Endothelial cell (in vitro differentiated cells): ENCODE measurements around the gene FBXO39. TPM values are rescaled to one million over a fixed set of nuclear protein-coding genes. Genes with fewer than 3 reads are reported as not detected.
A peak's percentile ranks its signal among the peaks of the same experiment; 100 is the strongest.

Experiments used
- DNase-seq: peaks from one replicate; pipeline ENCODE4 v3.0.0; 2021; ENCODE audit warnings: low spot score
- H3K27ac Mint-ChIP-seq: one replicate; pipeline ENCODE4 v1.8.0; 2021; ENCODE audit warnings: mixed read lengths, inconsistent platforms; ENCODE audit not compliant: unreplicated experiment
- H3K27me3 Mint-ChIP-seq: one replicate; pipeline ENCODE4 v1.8.0; 2021; ENCODE audit warnings: mild to moderate bottlenecking, moderate library complexity, mixed read lengths, inconsistent platforms; ENCODE audit not compliant: unreplicated experiment
- H3K36me3 Mint-ChIP-seq: one replicate; pipeline ENCODE4 v1.8.0; 2021; ENCODE audit warnings: mild to moderate bottlenecking, low read depth, mixed read lengths, inconsistent platforms; ENCODE audit not compliant: unreplicated experiment
- H3K4me1 Mint-ChIP-seq: one replicate; pipeline ENCODE4 v1.8.0; 2021; ENCODE audit warnings: mild to moderate bottlenecking, mixed read lengths, inconsistent platforms; ENCODE audit not compliant: unreplicated experiment
- H3K4me3 Mint-ChIP-seq: one replicate; pipeline ENCODE4 v1.8.0; 2021; ENCODE audit warnings: mild to moderate bottlenecking, mixed read lengths, inconsistent platforms; ENCODE audit not compliant: unreplicated experiment
- H3K9me3 Mint-ChIP-seq: one replicate; pipeline ENCODE4 v1.8.0; 2021; ENCODE audit warnings: mixed read lengths, inconsistent platforms; ENCODE audit not compliant: unreplicated experiment
- CTCF ChIP-seq: fragments of 200-600 bp; sonication (generic); IDR thresholded peaks from one replicate; pipeline ENCODE4 v1.5.0; 2021; ENCODE audit warnings: antibody characterized with exemption; ENCODE audit not compliant: unreplicated experiment
- total RNA-seq: library from RNA; stranded (reverse); fragmentation: NEBNext Ultra II Directional; extraction: Animal tissue kit (Norgen Biotek cat#: 25700); gene quantifications from one replicate; pipeline ENCODE4 v1.2.1, GENCODE V29; 2021; ENCODE audit not compliant: unreplicated experiment

FBXO39 gene
- total RNA-seq, 1 donor from 2014 or later = not detected

DNA sequence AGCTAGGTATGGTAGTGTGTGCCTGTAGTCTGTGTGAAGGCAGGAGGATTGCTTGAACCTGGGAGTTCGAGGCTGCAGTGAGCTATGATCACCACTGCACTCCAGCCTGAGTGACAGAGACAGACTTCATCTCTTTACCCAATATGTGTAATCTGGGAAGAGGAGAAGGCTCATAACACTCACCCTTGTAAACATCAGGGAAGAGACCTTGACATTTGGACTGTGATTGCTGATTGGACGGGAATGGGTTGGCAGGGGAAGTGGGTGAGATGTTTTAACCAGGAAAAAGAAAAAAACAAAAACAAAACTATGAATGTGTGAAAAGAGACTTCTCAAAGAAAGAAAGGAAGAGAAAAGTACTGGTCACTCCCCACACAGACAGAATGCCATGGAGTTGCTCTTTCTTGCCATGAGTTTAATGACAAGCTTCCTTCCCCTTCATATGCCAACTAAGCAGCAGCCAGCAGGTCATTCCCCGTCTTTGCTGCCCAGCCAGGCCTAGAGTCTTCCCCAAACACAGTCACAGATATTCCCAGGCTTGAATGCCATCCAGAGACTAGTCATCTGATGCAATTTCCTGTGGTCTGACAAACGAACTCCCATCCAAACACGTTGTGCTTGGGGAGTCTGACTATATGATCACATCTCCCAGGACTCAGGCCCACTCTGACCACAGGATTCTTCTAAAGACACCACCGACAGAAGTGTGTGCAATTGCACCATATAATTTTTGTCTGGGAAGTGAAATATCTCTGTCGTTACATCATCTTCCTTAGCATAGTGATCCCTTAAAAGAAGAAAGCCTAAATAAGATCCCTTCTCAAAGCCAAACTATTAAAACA, 23.7 kb upstream of the FBXO39 start:
- DNase-seq = no peak
- Mint-ChIP-seq H3K4me3 (peak overlapping the region; percentile 62), H3K27ac (peak overlapping the region; percentile 99), H3K27me3 (peaks cover 4% of the 10 kb centered on the region), H3K4me1 (peaks cover 40% of the 10 kb centered on the region), H3K9me3 (no peaks in the 10 kb centered on the region), H3K36me3 (no peaks in the 10 kb centered on the region)
- no peak for TF ChIP-seq CTCF

- Mint-ChIP-seq H3K9me3 (no peaks in the 10 kb centered on the region), H3K36me3 (no peaks in the 10 kb centered on the region), H3K4me3 (peak overlapping the region; percentile 62), H3K4me1 (peaks cover 44% of the 10 kb centered on the region), H3K27me3 (peaks cover 7% of the 10 kb centered on the region), H3K27ac (peak overlapping the region; percentile 99)
- DNase-seq = peak; percentile 61
- TF ChIP-seq CTCF = no peak
Measured at GRCh38 chr17:6753006-6753445, 23.0 kb upstream of the FBXO39 start.

DNA sequence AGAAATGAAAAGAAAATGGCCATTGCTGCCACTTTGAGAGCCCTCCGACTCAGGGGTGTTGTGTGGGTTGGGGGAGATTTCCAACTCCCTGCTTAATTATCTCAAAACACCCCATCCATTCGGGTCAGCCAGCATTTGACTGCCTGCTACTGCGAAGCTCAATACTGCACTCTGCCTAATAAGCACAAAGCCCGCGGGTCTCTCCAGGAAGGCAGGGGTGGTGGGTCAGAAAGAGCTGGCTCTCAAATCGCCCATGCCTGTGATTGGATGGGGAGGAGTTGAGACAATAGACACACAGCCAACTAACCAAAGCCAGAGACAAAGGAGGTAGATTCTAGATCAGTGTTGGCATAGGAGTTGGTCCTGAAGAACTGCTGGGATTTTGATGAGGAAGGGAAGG, 22.5 kb upstream of the FBXO39 start:
- peaks cover 7% of the 10 kb centered on the region for H3K27me3 Mint-ChIP-seq
- peak overlapping the region; percentile 99 for H3K27ac Mint-ChIP-seq
- DNase-seq = no peak
- no peaks in the 10 kb centered on the region for H3K9me3 Mint-ChIP-seq
- peaks cover 44% of the 10 kb centered on the region for H3K4me1 Mint-ChIP-seq
- H3K36me3 Mint-ChIP-seq = no peaks in the 10 kb centered on the region
- no peak for TF ChIP-seq CTCF
- no peak overlapping the region for H3K4me3 Mint-ChIP-seq

DNA sequence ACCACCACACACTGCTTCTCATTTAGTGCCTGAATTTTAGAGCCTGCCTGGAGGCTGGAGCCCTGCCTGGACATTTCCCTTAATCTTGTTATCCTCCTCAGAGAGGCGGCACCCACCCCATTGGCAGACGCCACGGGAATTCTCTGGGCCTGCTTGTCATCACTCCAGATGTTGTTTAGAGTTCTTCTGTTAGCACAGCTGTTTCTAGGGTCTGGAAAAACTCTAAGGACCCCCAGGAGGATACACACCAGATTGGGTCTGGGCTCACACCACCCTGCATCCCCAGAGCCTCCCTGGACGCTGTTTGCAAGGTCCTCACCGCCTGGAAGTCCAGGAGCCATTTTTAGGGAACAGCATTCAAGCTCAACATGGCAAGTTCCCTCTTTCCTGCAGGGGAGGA, 20.7 kb upstream of the FBXO39 start:
- Mint-ChIP-seq H3K27ac (no peak overlapping the region), H3K9me3 (no peaks in the 10 kb centered on the region), H3K36me3 (no peaks in the 10 kb centered on the region), H3K4me1 (peaks cover 47% of the 10 kb centered on the region), H3K27me3 (peaks cover 7% of the 10 kb centered on the region), H3K4me3 (peak overlapping the region; percentile 11)
- no peak for DNase-seq
- no peak for TF ChIP-seq CTCF

GRCh38 chr17:6755731-6756184, 20.3 kb upstream of the FBXO39 start, which contains the start of gene XAF1:
TSS of gene XAF1 (plus strand) at chr17:6756046. CDS start at chr17:6756079, 33 bp downstream.
- H3K4me1 Mint-ChIP-seq = peaks cover 46% of the 10 kb centered on the region
- H3K27ac Mint-ChIP-seq = no peak within 1 kb of the TSS
- H3K27me3 Mint-ChIP-seq = peaks cover 7% of the 10 kb centered on the region
- H3K4me3 Mint-ChIP-seq = peak within 1 kb of the TSS; percentile 11
- DNase-seq = no peak
- TF ChIP-seq CTCF = no peak
- no peaks in the 10 kb centered on the region for H3K9me3 Mint-ChIP-seq
- no peaks in the 10 kb centered on the region for H3K36me3 Mint-ChIP-seq
